A549 (cell line): ENCODE data around the gene SMIM10L2A.

Source experiments
- CHD4 ChIP-seq: fragments of 200-600 bp; sonication (generic); IDR thresholded peaks from 2 replicates; pipeline ENCODE4 v1.6.1; 2016; ENCODE audit warnings: antibody characterized with exemption, mild to moderate bottlenecking, borderline replicate concordance
- EP300 ChIP-seq, 2 experiments: fragments of >200 bp; sonication (Bioruptor Twin); formaldehyde crosslinking; IDR thresholded peaks; 2 replicates in 1 of 2; 3 replicates in 1 of 2; pipeline ENCODE4 v1.6.1; 2016 to 2017
- GATA3 ChIP-seq: IDR thresholded peaks from 2 replicates; pipeline ENCODE4 v1.6.1; 2012; ENCODE audit warnings: borderline replicate concordance
- JUN ChIP-seq, 2 experiments: fragments of >200 bp; sonication (Bioruptor Twin); formaldehyde crosslinking; IDR thresholded peaks; 2 replicates in 1 of 2; 3 replicates in 1 of 2; pipeline ENCODE4 v1.6.1; 2016 to 2017
- NR3C1 ChIP-seq: fragments of >200 bp; sonication (Bioruptor Twin); formaldehyde crosslinking; IDR thresholded peaks from 3 replicates; pipeline ENCODE4 v1.6.1; 2017
- RAD21 ChIP-seq, 2 experiments: fragments of >200 bp in 1 of 2; sonication (Bioruptor Twin) in 1 of 2; formaldehyde crosslinking in 1 of 2; IDR thresholded peaks in 1 of 2; conservative IDR thresholded peaks in 1 of 2; 2 replicates in 1 of 2; 3 replicates in 1 of 2; pipeline ENCODE4 v1.6.1; 2012 to 2018; ENCODE audit warnings: inconsistent platforms in 1 of 2
- RCOR1 ChIP-seq: fragments of 150-350 bp; IDR thresholded peaks from 2 replicates; pipeline ENCODE4 v1.6.1; 2014; ENCODE audit warnings: antibody characterized with exemption, low read length, low read depth
- REST ChIP-seq: fragments of 200-600 bp; sonication (generic); IDR thresholded peaks from 2 replicates; pipeline ENCODE4 v1.6.1; 2016; ENCODE audit warnings: antibody characterized with exemption, mild to moderate bottlenecking, moderate library complexity
- TF ChIP-seq, protein P1 (sequence below): fragments of >200 bp; sonication (Bioruptor Twin); formaldehyde crosslinking; IDR thresholded peaks from 3 replicates; pipeline ENCODE4 v1.5.1; 2016

DNA sequence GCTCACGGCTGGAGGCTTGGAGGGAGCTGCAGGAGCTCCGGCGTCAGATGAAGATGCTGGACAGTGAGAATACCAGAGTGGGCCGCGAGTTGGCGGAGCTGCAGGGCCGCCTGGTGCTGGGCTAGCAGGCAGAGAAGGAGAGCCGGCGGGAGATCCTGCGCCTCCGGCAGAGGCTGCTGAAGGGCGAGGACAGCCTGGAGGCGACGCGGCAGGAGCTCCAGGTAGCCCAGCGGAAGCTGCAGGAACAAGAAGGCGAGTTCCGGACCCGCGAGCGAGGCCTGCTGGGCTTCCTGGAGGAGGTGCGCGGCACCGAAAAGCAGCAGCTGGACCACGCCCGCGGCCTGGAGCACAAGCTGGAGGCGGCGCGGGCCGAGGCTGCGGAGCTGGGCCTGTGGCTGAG is 14.7 kb downstream of the SMIM10L2A start:
- TF ChIP-seq CHD4 (no peak), JUN (IDR thresholded peaks at IDR 0.05) (no peak), EP300 (IDR thresholded peaks at IDR 0.05) (no peak), NR3C1 (no peak), GATA3 (no peak), RCOR1 (no peak), REST (no peak), RAD21 (conservative IDR thresholded peaks at IDR 0.05 in 1 of 2, IDR thresholded peaks at IDR 0.05 in 1 of 2) (no peak)
- TF ChIP-seq, protein P1, sequence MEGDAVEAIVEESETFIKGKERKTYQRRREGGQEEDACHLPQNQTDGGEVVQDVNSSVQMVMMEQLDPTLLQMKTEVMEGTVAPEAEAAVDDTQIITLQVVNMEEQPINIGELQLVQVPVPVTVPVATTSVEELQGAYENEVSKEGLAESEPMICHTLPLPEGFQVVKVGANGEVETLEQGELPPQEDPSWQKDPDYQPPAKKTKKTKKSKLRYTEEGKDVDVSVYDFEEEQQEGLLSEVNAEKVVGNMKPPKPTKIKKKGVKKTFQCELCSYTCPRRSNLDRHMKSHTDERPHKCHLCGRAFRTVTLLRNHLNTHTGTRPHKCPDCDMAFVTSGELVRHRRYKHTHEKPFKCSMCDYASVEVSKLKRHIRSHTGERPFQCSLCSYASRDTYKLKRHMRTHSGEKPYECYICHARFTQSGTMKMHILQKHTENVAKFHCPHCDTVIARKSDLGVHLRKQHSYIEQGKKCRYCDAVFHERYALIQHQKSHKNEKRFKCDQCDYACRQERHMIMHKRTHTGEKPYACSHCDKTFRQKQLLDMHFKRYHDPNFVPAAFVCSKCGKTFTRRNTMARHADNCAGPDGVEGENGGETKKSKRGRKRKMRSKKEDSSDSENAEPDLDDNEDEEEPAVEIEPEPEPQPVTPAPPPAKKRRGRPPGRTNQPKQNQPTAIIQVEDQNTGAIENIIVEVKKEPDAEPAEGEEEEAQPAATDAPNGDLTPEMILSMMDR, result no peak
